Stomach (tissue), 9 donors: ENCODE data around the gene FBL. TPM values are rescaled to one million over a fixed set of nuclear protein-coding genes. Genes with fewer than 3 reads are reported as not detected.

ENCODE experiments used
- DNase-seq, 2 donors: peaks; one replicate each; pipeline versions ENCODE4 v3.0.0 to v3.0.0-alpha.2; 2013 to 2019
- H3K27ac ChIP-seq, 5 donors: fragments of 200-600 bp in 4 of 5; sonication (generic) in 4 of 5; one replicate each; pipeline ENCODE4 v1.5.1; 2013 to 2019; ENCODE audit warnings: mild to moderate bottlenecking in 1 of 5, moderate library complexity in 1 of 5
- H3K27me3 ChIP-seq, 3 donors: fragments of 200-600 bp; sonication (generic); one replicate each; pipeline ENCODE4 v1.5.1; 2017 to 2019; ENCODE audit warnings: mixed run types in 1 of 3
- H3K36me3 ChIP-seq, 4 donors: fragments of 200-600 bp; sonication (generic); 1 replicate in 3 of 4; 2 replicates in 1 of 4; pipeline ENCODE4 v1.5.1; 2016 to 2019
- H3K4me1 ChIP-seq, 4 donors: fragments of 200-600 bp; sonication (generic); one replicate each; pipeline ENCODE4 v1.5.1; 2016 to 2019
- H3K4me3 ChIP-seq, 4 donors: fragments of 200-600 bp; sonication (generic) in 3 of 4; one replicate each; pipeline ENCODE4 v1.5.1; 2016 to 2019; ENCODE audit warnings: mild to moderate bottlenecking in 1 of 4
- H3K9me3 ChIP-seq, 4 donors: fragments of 200-600 bp; sonication (generic); one replicate each; pipeline ENCODE4 v1.5.1; 2016 to 2019
- CTCF ChIP-seq, 7 experiments: fragments of 450-650 bp in 4 of 7; fragments of 200-600 bp in 3 of 7; sonication (generic) in 3 of 7; IDR thresholded peaks; one replicate each; pipeline ENCODE4 v1.5.1; 2016 to 2019; ENCODE audit warnings: antibody characterized with exemption in 7 of 7, control low read depth in 2 of 7, mild to moderate bottlenecking in 1 of 7
- EP300 ChIP-seq: sonication (generic); formaldehyde crosslinking; IDR thresholded peaks from one replicate; pipeline ENCODE4 v1.6.1; 2017; ENCODE audit warnings: antibody characterized with exemption
- POLR2A ChIP-seq, 4 donors: fragments of 450-650 bp; IDR thresholded peaks; one replicate each; pipeline ENCODE4 v1.6.1; 2016; ENCODE audit warnings: antibody characterized with exemption in 4 of 4, control low read depth in 2 of 4, mild to moderate bottlenecking in 1 of 4, moderate library complexity in 1 of 4
- POLR2AphosphoS5 ChIP-seq, 3 donors: sonication (generic); formaldehyde crosslinking; IDR thresholded peaks; one replicate each; pipeline ENCODE4 v1.6.1; 2016; ENCODE audit warnings: antibody characterized with exemption in 3 of 3
- WGBS, 5 donors: extraction: QIAGEN DNeasy Blood & Tissue Kit in 3 of 5; methylation state at CpG; one replicate each; pipeline versions ENCODE4 v1.1.5 to v1.1.7; 2013 to 2018; 5-methylcytosine and 5-hydroxymethylcytosine counted together
- intact Hi-C: fragments of 100-400 bp; cut with DNase I; formaldehyde crosslinking; loops from one replicate; pipeline ENCODE4 v1.15.1; 2023; ENCODE audit warnings: low total_unique reads
- polyA plus RNA-seq, 3 donors: library from polyadenylated mRNA; stranded (reverse); fragments of 200-250 nt; gene quantifications; one replicate each; pipeline ENCODE4 v1.2.3, GENCODE V29; 2013
- total RNA-seq, 5 donors: library from RNA; depleted of rRNA; stranded (reverse); fragments of >200 nt; gene quantifications; one replicate each; pipeline versions ENCODE4 v1.1.0 to v1.2.3, GENCODE V29; 2014 to 2016
- donor health status: healthy with polysubstance abuse.
- donor health status: Bipolar disorder and iron deficiency.
- donor health status: healthy.

The FBL gene
- total and polyA plus RNA-seq, 8 donors: 59.8 to 331 (median 234) TPM

GRCh38 chr19:39797083-39797482, 49.1 kb downstream of the FBL start:
- intact Hi-C loops: no loop called here
- TF ChIP-seq POLR2A (IDR thresholded peaks at IDR 0.05) (no peak), EP300 (no peak), CTCF (IDR thresholded peaks at IDR 0.05) (no peak), POLR2AphosphoS5 (IDR thresholded peaks at IDR 0.05) (no peak)
- Histone ChIP-seq H3K9me3 (no peaks in the 10 kb centered on the region), H3K4me3 (no peak overlapping the region), H3K4me1 (no peaks in the 10 kb centered on the region), H3K27ac (no peak overlapping the region), H3K36me3 (no peaks in the 10 kb centered on the region), H3K27me3 (peaks cover 0 to 16% (median 7%) of the 10 kb centered on the region in 3 donors)
- no peak for DNase-seq
- 42 to 70% (median 57%) methylated on average over 2 of the region's 2 CpGs for whole genome bisulfite sequencing, 5 donors

GRCh38 chr19:39796000-39796498, 50.1 kb downstream of the FBL start:
- whole genome bisulfite sequencing, 5 donors: 20 to 39% (median 27%) methylated on average over 2 of the region's 2 CpGs
- Histone ChIP-seq H3K4me1 (no peaks in the 10 kb centered on the region), H3K27ac (no peak overlapping the region), H3K36me3 (no peaks in the 10 kb centered on the region), H3K27me3 (peaks cover 0 to 13% (median 7%) of the 10 kb centered on the region in 3 donors), H3K9me3 (no peaks in the 10 kb centered on the region), H3K4me3 (no peak overlapping the region)
- DNase-seq: no peak
- intact Hi-C loops: no loop called here
- TF ChIP-seq CTCF (IDR thresholded peaks at IDR 0.05): no peak
- TF ChIP-seq EP300: no peak
- TF ChIP-seq POLR2AphosphoS5 (IDR thresholded peaks at IDR 0.05): no peak
- no peak for TF ChIP-seq POLR2A (IDR thresholded peaks at IDR 0.05)

GRCh38 chr19:39795001-39795400, 51.2 kb downstream of the FBL start:
- no peaks in the 10 kb centered on the region for H3K36me3 ChIP-seq
- no peak overlapping the region for H3K27ac ChIP-seq
- no peaks in the 10 kb centered on the region for H3K9me3 ChIP-seq
- DNase-seq: no peak
- no peak for TF ChIP-seq POLR2A (IDR thresholded peaks at IDR 0.05)
- no peak for TF ChIP-seq POLR2AphosphoS5 (IDR thresholded peaks at IDR 0.05)
- no peak for TF ChIP-seq CTCF (IDR thresholded peaks at IDR 0.05)
- TF ChIP-seq EP300: no peak
- no peaks in the 10 kb centered on the region for H3K4me1 ChIP-seq
- whole genome bisulfite sequencing, 5 donors: 50 to 64% (median 63%) methylated on average over 5 of the region's 5 CpGs
- H3K27me3 ChIP-seq: peaks cover 0 to 13% (median 7%) of the 10 kb centered on the region in 3 donors
- intact Hi-C loops: no loop called here
- no peak overlapping the region for H3K4me3 ChIP-seq

- intact Hi-C loops: no loop called here
- Histone ChIP-seq H3K27me3 (peaks cover 0 to 13% (median 7%) of the 10 kb centered on the region in 3 donors), H3K4me1 (no peaks in the 10 kb centered on the region), H3K36me3 (no peaks in the 10 kb centered on the region), H3K4me3 (peak overlapping the region; percentile 40 to 62 (median 48)), H3K9me3 (peaks cover 0 to 9% (median 5%) of the 10 kb centered on the region in 4 donors), H3K27ac (no peak overlapping the region)
- TF ChIP-seq EP300 (no peak), CTCF (IDR thresholded peaks at IDR 0.05) (peak in 5 of 7 experiments; percentile 72 to 91 (median 83))
- DNase-seq: peak; percentile 78 to 90
- WGBS, 5 donors: 0 to 2% (median 1%) methylated on average over 16 to 17 of the region's 17 CpGs
Observed at GRCh38 chr19:39792999-39793546, 53.1 kb downstream of the FBL start.
